H1 (cell line): ENCODE results near the gene MYPN. TPM values are rescaled to one million over a fixed set of nuclear protein-coding genes. Genes with fewer than 3 reads are reported as not detected.

Experiments used
- CTCF ChIA-PET: fragments of 300-600 bp; sonication (Branson Sonifier 250); formaldehyde crosslinking; loops from one replicate; lab custom pipeline; 2021; ENCODE audit not compliant: partially characterized antibody; lab: Charles Lee
- POLR2A ChIA-PET: fragments of 300-600 bp; sonication (Branson Sonifier 250); formaldehyde crosslinking; loops from one replicate; lab custom pipeline; 2021; ENCODE audit warnings: inconsistent platforms; ENCODE audit not compliant: partially characterized antibody; lab: Charles Lee
- DNase-seq, 2 experiments: peaks; one replicate each; pipeline versions ENCODE4 v3.0.0 to v3.0.0-alpha.2; 2010 to 2022; ENCODE audit warnings: low spot score in 2 of 2, low read depth in 1 of 2, mixed read lengths in 1 of 2
- FAIRE-seq: peaks from 2 replicates; lab custom pipeline; 2011; peaks lifted over from hg19 to GRCh38; lab: Jason Lieb, UNC
- H2AFZ ChIP-seq: 2 replicates; pipeline ENCODE4 v1.8.1; 2012; ENCODE audit warnings: low read length, inconsistent platforms
- H2AK5ac ChIP-seq: 2 replicates; pipeline ENCODE4 v1.6.1; 2013; ENCODE audit warnings: low read depth, low read length
- H2BK120ac ChIP-seq: replicated peaks from 2 replicates; pipeline ENCODE3; 2013; ENCODE audit warnings: low read depth, low read length, inconsistent platforms
- H2BK12ac ChIP-seq: 2 replicates; pipeline ENCODE4 v1.6.1; 2013; ENCODE audit warnings: low read depth, low read length
- H2BK15ac ChIP-seq: 2 replicates; pipeline ENCODE4 v1.6.1; 2013; ENCODE audit warnings: low read length
- H2BK20ac ChIP-seq: 2 replicates; pipeline ENCODE4 v1.6.1; 2013; ENCODE audit warnings: low read length
- H2BK5ac ChIP-seq: 2 replicates; pipeline ENCODE4 v1.6.1; 2013; ENCODE audit warnings: low read depth, low read length
- H3K14ac ChIP-seq: 2 replicates; pipeline ENCODE4 v1.6.1; 2013; ENCODE audit warnings: inconsistent platforms; ENCODE audit not compliant: insufficient read length
- H3K18ac ChIP-seq: 2 replicates; pipeline ENCODE4 v1.6.1; 2013; ENCODE audit warnings: low read length; ENCODE audit errors: extremely low read depth
- H3K23ac ChIP-seq: 2 replicates; pipeline ENCODE4 v1.6.1; 2013; ENCODE audit warnings: inconsistent platforms; ENCODE audit not compliant: insufficient read length
- H3K23me2 ChIP-seq: 2 replicates; pipeline ENCODE4 v1.6.1; 2013; ENCODE audit warnings: low read depth, low read length
- H3K27ac ChIP-seq: 2 replicates; pipeline ENCODE4 v1.6.1; 2011; ENCODE audit warnings: low read depth, low read length, inconsistent platforms
- H3K27me3 ChIP-seq, 4 experiments: replicated peaks in 1 of 4; 1 replicate in 1 of 4; 2 replicates in 3 of 4; pipeline versions ENCODE4 v1.6.1 to v1.8.1; 2011 to 2013; ENCODE audit warnings: low read length in 3 of 4, mild to moderate bottlenecking in 3 of 4, inconsistent platforms in 2 of 4, mixed read lengths in 2 of 4, moderate library complexity in 1 of 4; ENCODE audit not compliant: control insufficient read depth in 3 of 4, insufficient read depth in 3 of 4; ENCODE audit errors: extremely low read depth in 1 of 4
- H3K36me3 ChIP-seq, 4 experiments: 2 replicates each; pipeline versions ENCODE4 v1.6.1 to v1.8.1; 2011 to 2013; ENCODE audit warnings: mild to moderate bottlenecking in 4 of 4, low read length in 3 of 4, moderate library complexity in 2 of 4, control low read depth in 1 of 4, inconsistent platforms in 1 of 4; ENCODE audit not compliant: insufficient read depth in 4 of 4, control insufficient read depth in 2 of 4
- H3K4ac ChIP-seq: replicated peaks from 2 replicates; pipeline ENCODE3; 2013; ENCODE audit warnings: low read length, low read depth, mixed read lengths, inconsistent platforms; ENCODE audit not compliant: insufficient read length
- H3K4me1 ChIP-seq, 4 experiments: replicated peaks in 1 of 4; 1 replicate in 1 of 4; 2 replicates in 3 of 4; pipeline versions ENCODE4 v1.6.1 to v1.8.1; 2011 to 2013; ENCODE audit warnings: low read length in 3 of 4, inconsistent platforms in 2 of 4, mixed read lengths in 1 of 4; ENCODE audit not compliant: insufficient read depth in 4 of 4, control insufficient read depth in 3 of 4
- H3K4me2 ChIP-seq, 2 experiments: 2 replicates each; pipeline versions ENCODE4 v1.6.1 to v1.8.1; 2011 to 2013; ENCODE audit warnings: low read depth in 2 of 2, low read length in 2 of 2, control low read depth in 1 of 2, inconsistent platforms in 1 of 2, mild to moderate bottlenecking in 1 of 2; ENCODE audit not compliant: insufficient read depth in 1 of 2
- H3K4me3 ChIP-seq, 4 experiments: fragments of 200-600, 300-600 bp in 1 of 4; sonication (generic), shearing (Covaris generic), sonication (Bioruptor Twin) in 1 of 4; 2 replicates each; pipeline versions ENCODE4 v1.5.1 to v1.8.1; 2011 to 2016; ENCODE audit warnings: low read length in 4 of 4, low read depth in 3 of 4, control low read depth in 2 of 4, inconsistent platforms in 2 of 4, mild to moderate bottlenecking in 2 of 4, mixed read lengths in 1 of 4, moderate library complexity in 1 of 4; ENCODE audit not compliant: insufficient read depth in 2 of 4; ENCODE audit errors: extremely low read depth in 1 of 4
- H3K56ac ChIP-seq: replicated peaks from 2 replicates; pipeline ENCODE3; 2013; ENCODE audit warnings: low read depth, mild to moderate bottlenecking, mixed read lengths, low read length, inconsistent platforms; ENCODE audit not compliant: insufficient read length
- H3K79me1 ChIP-seq: 2 replicates; pipeline ENCODE4 v1.6.1; 2013; ENCODE audit warnings: low read depth, low read length, control low read depth
- H3K79me2 ChIP-seq, 2 experiments: 2 replicates each; pipeline versions ENCODE4 v1.6.1 to v1.8.1; 2012 to 2013; ENCODE audit warnings: low read length in 2 of 2, mild to moderate bottlenecking in 2 of 2, inconsistent platforms in 1 of 2; ENCODE audit not compliant: insufficient read depth in 2 of 2, control insufficient read depth in 1 of 2
- H3K9ac ChIP-seq, 4 experiments: replicated peaks in 1 of 4; 1 replicate in 1 of 4; 2 replicates in 3 of 4; pipeline versions ENCODE4 v1.6.1 to v1.8.1; 2011 to 2013; ENCODE audit warnings: low read depth in 3 of 4, low read length in 3 of 4, control low read depth in 2 of 4, mild to moderate bottlenecking in 2 of 4, moderate library complexity in 2 of 4, inconsistent platforms in 1 of 4; ENCODE audit errors: extremely low read depth in 1 of 4
- H3K9me3 ChIP-seq, 2 experiments: 2 replicates each; pipeline versions ENCODE4 v1.6.1 to v1.8.1; 2012 to 2013; ENCODE audit warnings: mild to moderate bottlenecking in 2 of 2, moderate library complexity in 2 of 2, control low read depth in 1 of 2, inconsistent platforms in 1 of 2, low read depth in 1 of 2, low read length in 1 of 2, mixed read lengths in 1 of 2; ENCODE audit not compliant: insufficient read depth in 2 of 2
- H4K20me1 ChIP-seq, 2 experiments: replicated peaks in 1 of 2; 2 replicates each; pipeline versions ENCODE3 to v1.8.1; 2011 to 2013; ENCODE audit warnings: inconsistent platforms in 2 of 2, low read length in 2 of 2, mild to moderate bottlenecking in 1 of 2; ENCODE audit not compliant: insufficient read depth in 2 of 2, control insufficient read depth in 1 of 2
- H4K5ac ChIP-seq: 2 replicates; pipeline ENCODE4 v1.6.1; 2013; ENCODE audit warnings: low read length, low read depth, mixed read lengths, inconsistent platforms; ENCODE audit not compliant: insufficient read length
- H4K8ac ChIP-seq: 2 replicates; pipeline ENCODE4 v1.8.0; 2013; ENCODE audit warnings: mild to moderate bottlenecking, moderate library complexity, low read length, inconsistent platforms; ENCODE audit not compliant: insufficient read depth; ENCODE audit errors: extremely low read depth
- H4K91ac ChIP-seq: replicated peaks from 2 replicates; pipeline ENCODE3; 2013; ENCODE audit warnings: low read length, mixed read lengths, inconsistent platforms; ENCODE audit not compliant: insufficient read length
- ATF3 ChIP-seq: IDR thresholded peaks from 2 replicates; pipeline ENCODE4 v1.6.1; 2011; ENCODE audit warnings: low read depth, mild to moderate bottlenecking, low read length; ENCODE audit not compliant: insufficient read depth
- WGBS, 2 experiments: shearing (Covaris generic) in 1 of 2; methylation state at CpG; one replicate each; pipeline versions ENCODE4 v1.1.6 to v1.1.7; 2013 to 2015; ENCODE audit warnings: low lambda C conversion rate in 2 of 2, mixed read lengths in 2 of 2, inconsistent platforms in 1 of 2, low coverage in 1 of 2, missing lambda C conversion rate in 1 of 2; ENCODE audit not compliant: insufficient replicate concordance in 2 of 2, insufficient coverage in 1 of 2, insufficient read length in 1 of 2; ENCODE audit errors: extremely low coverage in 1 of 2, missing lambda C conversion rate in 1 of 2; 5-methylcytosine and 5-hydroxymethylcytosine counted together
- polyA plus RNA-seq, 7 experiments: library from polyadenylated mRNA; depleted of rRNA in 3 of 7; stranded (reverse) in 5 of 7; unstranded in 2 of 7; fragments of >200 nt in 5 of 7; fragments of 200-250 nt in 2 of 7; gene quantifications; 1 replicate in 5 of 7; 2 replicates in 1 of 7; 4 replicates in 1 of 7; pipeline versions ENCODE4 v1.2.1 to v1.2.3, GENCODE V29; 2011 to 2013; ENCODE audit warnings: missing spikeins in 2 of 7, mixed read lengths in 2 of 7
- total RNA-seq: library from RNA; stranded (reverse); fragmentation: NEBNext Ultra II Directional; extraction: Animal tissue kit (Norgen Biotek cat#: 25700); gene quantifications from 2 replicates; pipeline ENCODE4 v1.2.1, GENCODE V29; 2021

MYPN gene
- total and polyA plus RNA-seq, 2 of the 8 experiments (the other 6 are each of a cell fraction or from before 2014, with no cell fraction given) = not detected

- 0 out of 2 replicates have a peak overlapping the region, but pooled peaks have one; percentile 47 for H2AFZ ChIP-seq
- H3K36me3 ChIP-seq = no peaks in the 10 kb centered on the region
- H2BK20ac ChIP-seq = no peak overlapping the region
- H3K27me3 ChIP-seq = no peaks in the 10 kb centered on the region
- H3K56ac ChIP-seq = no peak overlapping the region
- H2BK12ac ChIP-seq = no peak overlapping the region
- FAIRE-seq (no peak), DNase-seq (no peak)
- H3K9ac ChIP-seq = no peak overlapping the region
- H3K23ac ChIP-seq = no peak overlapping the region
- no peak overlapping the region for H3K27ac ChIP-seq
- no peak overlapping the region for H2AK5ac ChIP-seq
- no peak overlapping the region; a peak in 1 of 8 replicates for H3K4me3 ChIP-seq
- H4K20me1 ChIP-seq = no peaks in the 10 kb centered on the region
- 0 out of 2 replicates have a peak overlapping the region, but pooled peaks have one; percentile 28 for H2BK5ac ChIP-seq
- H2BK15ac ChIP-seq = no peak overlapping the region; the same call in 1 of the 2 replicates
- no peak overlapping the region for H3K14ac ChIP-seq
- H3K9me3 ChIP-seq = no peaks in the 10 kb centered on the region
- H3K79me2 ChIP-seq = no peaks in the 10 kb centered on the region
- no peak overlapping the region for H4K91ac ChIP-seq
- POLR2A ChIA-PET = no interaction called here
- no peak overlapping the region for H2BK120ac ChIP-seq
- H3K4me2 ChIP-seq = 0 out of 4 replicates have a peak overlapping the region, but pooled peaks of 1 of the 2 experiments have one; percentile 42
- CTCF ChIA-PET = interaction anchor here (0.8 to 7.5 kb wide), 4 partner anchors 20 to 109 kb away, joined by 3 to 49 read pairs (median 3); no protein-coding TSS in a partner anchor
- H3K18ac ChIP-seq = peak overlapping the region; percentile 42; the same call in 1 of the 2 replicates
- no peak overlapping the region for H4K5ac ChIP-seq
- 59% methylated on average over 2 of the region's 2 CpGs; no CpG with 5 or more reads in 1 of the 2 experiments for WGBS, 2 experiments
- 0 out of 2 replicates have a peak overlapping the region, but pooled peaks have one; percentile 42 for H4K8ac ChIP-seq
- TF ChIP-seq ATF3 = no peak
- TF ChIP-seq, all 59 proteins: peak for 0
- Histone ChIP-seq H3K4me1 (peaks cover 0 to 7% (median 0%) of the 10 kb centered on the region in 4 experiments; a peak in 2 of 7 replicates), H3K23me2 (no peaks in the 10 kb centered on the region), H3K4ac (no peak overlapping the region), H3K79me1 (no peaks in the 10 kb centered on the region)
Measured at GRCh38 chr10:68087685-68088401, 21.4 kb upstream of the MYPN start.
